ENCODE results near the gene SMARCC1.
"Not testable (repeated sequence)": the region's sequence is repeated elsewhere in the genome, so short reads cannot be mapped to it uniquely, and the experiment has no call there.

SMARCC1 gene

DNA sequence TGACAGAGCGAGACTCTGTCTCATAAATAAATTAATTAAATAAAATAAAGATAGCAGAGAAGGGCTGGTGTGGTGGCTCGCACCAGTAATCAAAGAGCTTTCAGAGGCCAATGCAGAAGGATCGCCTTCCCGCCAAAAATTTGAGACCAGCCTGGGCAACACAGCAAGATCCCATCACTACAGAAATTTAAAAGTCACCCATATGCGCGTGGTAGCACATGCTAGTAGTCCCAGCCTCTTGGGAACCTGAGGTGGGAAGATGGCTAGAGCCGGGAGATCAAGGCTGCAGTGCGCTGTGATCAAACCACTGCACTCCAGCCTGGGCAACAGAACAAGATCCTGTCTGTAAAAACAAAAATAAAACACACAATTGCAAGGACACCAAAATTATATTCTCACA lies 9.6 kb downstream of the SMARCC1 start:
- no peak for FAIRE-seq
- DNase-seq (ENCODE audit: low spot score) = no peak

DNA sequence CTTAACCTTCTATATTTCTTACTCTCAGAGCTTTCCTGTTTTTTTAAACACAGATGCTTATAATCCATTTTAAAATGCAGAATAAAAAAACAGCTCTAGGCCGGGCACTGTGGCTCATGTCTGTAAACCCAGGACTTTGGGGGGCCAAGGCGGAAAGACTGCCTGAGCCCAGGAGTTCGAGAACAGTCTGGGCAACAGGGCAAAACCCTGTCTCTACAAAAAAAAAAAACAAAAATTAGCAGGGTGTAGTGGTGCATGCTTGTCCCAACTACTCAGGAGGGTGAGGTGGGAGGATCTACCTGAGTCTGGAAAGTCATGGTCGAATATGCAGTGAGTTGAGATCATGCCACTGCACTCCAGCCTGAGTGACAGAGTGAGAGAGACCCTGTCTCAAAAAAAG lies 15.5 kb downstream of the SMARCC1 start:
- no peak for FAIRE-seq
- DNase-seq (ENCODE audit: low spot score) = no peak

DNA sequence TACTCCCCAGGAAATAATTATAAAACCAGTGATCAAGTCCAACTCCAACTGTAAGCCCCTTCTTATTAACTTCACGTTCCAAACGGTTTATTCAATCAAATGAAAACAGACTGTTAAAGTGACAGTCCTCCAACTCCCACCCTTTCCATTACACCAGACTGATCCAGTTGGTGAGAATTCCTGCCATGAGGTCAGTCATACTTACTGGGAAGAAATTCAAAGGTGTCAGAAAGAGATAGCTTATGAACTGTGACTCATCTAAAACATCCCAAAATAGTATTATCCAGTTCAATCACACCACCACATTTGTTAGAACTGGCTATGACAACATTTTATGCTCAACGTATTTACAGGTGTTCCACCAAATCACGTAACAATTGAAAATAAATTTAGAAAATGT lies 19.5 kb downstream of the SMARCC1 start:
- no peak for FAIRE-seq

DNA sequence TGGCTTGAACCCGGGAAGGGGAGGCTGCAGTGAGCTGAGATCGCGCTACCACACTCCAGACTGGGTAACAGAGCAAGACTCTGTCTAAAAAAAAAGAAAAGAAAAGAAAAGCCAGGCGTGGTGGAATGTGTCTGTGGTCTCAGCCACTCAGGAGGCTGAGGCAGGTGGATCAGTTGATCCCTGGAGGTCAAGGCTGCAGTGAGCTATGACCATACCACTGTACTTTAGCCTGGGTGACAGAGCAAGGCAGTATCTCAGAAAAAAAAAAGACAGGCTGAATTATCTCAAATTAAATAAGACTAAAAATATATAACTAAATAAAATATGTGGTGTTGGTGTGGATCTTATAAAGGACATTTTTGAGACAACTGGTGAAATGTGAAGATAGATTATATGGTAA lies 20.6 kb downstream of the SMARCC1 start:
- DNase-seq (ENCODE audit: low spot score) (no peak), FAIRE-seq (no peak)

More for the DNA sequence above, 19.5 kb downstream of the SMARCC1 start:
- DNase-seq (ENCODE audit: low spot score) = no peak

DNA sequence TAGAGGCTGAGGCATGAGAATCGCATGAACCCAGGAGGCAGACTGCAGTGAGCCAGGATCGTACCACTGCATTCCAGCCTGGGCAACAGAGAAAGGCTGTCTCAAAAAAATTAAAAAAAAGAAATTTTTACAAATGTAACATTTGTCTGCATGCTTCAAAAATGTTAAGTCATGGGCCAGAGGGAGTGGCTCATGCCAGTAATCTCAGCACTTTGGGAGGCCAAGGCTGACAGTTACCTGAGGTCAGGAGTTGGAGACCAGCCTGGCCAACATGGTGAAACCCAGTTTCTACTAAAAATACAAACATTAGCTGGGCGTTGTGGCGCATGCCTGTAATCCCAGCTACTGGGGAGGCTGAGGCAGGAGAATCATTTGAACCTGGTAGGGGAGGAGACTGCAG lies 21.5 kb downstream of the SMARCC1 start:
- DNase-seq (ENCODE audit: low spot score); FAIRE-seq: not testable (repeated sequence)

DNA sequence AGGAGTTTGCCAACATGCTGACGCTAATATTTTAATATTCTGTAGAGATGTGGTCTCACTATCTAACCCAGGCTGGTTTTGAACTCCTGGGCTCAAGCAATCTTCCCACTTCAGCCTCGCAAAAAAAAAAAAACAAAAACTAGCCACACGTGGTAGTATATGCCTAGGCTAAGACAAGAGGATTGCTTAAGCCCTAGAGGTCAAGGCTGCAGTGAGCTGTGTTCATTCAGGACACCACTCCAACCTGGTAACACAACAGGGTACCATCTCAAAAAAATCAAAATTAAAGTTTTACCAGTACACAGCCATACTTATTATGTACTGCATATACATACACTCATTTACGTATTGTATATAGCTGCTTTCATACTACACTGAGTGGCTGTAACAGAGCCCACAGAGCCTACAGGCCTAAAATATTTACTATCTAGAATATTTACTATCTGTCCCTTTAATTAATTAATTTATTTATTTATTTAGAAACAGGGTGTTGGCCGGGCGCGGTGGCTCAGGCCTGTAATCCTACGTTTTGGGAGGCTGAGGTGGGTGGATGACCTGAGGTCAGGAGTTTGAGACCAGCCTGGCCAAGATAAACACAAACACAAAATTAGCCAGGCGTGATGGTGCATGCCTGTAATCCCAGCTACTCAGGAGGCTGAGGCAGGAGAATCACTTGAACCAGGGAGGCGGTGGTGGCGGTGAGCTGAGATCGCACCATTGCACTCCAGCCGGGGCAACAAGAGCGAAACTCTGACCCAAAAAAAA lies 23.2 kb downstream of the SMARCC1 start:
- FAIRE-seq (no peak), DNase-seq (ENCODE audit: low spot score) (no peak)

DNA sequence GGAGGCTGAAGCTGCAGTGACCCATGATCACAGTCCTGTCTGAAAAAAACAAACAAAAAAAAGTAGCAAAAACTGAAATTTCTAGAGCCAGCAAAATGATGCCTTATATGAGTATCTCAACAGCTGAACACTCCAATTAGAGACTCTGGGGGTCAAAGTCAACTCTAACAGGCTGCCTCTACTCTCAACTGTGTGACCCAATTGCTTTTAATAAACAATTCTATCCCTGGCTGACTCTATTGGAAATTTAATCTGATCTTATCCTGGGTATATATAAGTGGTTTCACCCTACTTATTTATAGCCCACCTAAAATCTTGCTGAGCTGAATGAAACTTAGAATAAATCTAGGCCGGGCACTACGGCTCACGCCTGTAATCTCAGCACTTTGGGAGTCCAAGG lies 29.0 kb downstream of the SMARCC1 start:
- FAIRE-seq (no peak), DNase-seq (ENCODE audit: low spot score) (no peak)

DNA sequence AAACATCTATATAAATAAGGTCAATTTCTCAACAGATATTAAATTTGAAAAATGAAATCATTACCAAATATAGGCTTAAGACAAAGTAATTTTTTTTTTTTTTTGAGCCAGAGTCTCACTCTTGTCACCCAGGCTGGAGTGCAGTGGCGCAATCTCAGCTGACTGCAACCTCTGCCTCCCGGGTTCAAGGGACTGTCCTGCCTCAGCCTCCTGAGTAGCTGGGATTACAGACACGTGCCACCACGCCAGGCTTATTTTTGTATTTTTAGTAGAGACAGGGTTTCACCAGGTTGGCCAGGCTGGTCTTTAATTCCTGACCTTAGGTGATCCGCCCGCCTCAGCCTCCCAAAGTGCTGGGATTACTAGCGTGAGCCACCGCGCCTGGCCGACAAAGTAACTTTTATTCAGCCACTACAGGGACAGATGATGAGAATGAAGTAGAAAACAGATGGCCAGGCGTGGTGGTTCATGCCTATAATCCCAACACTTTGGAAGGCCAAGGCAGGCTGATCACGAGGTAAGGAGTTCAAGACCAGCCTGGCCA lies 30.8 kb downstream of the SMARCC1 start:
- not testable (repeated sequence) for DNase-seq (ENCODE audit: low spot score); FAIRE-seq

DNA sequence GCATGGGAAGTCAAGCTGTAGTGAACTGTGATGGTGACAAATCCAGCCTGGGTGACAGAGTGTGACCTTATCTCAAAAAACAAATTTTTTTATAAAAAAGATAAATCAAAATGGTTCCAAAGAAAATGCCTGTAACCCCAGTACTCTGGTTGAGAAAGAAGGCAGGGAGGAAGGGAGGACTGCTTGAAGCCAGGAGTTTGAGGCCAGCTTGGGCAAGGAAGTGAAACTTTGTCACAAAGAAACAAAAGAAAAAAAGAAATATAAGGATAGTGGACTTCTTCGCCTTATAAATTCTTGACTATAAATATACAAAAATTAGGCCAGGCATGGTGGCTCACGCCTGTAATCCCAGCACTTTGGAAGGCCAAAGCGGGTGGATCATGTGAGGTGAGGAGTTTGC lies 34.1 kb downstream of the SMARCC1 start:
- DNase-seq (ENCODE audit: low spot score) (no peak), FAIRE-seq (no peak)

DNA sequence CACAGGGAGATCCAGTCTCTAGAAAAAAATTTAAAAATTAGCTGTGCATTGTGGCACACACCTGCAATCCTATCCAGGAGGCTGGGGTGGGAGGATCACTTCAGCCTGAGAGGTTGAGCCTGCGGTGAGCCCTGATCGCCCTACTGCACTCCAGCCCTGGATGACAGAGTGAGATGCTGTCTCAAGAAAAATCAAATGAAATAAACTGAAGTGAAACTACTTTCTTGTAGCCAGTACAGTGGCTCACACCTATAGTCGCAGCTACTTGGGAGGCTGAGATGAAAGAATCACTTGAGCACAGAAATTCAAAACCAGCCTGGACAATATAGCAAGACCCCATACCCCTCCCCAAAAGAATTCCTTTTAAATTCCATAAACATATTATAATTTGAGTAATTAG lies 35.4 kb downstream of the SMARCC1 start:
- DNase-seq (ENCODE audit: low spot score) (no peak), FAIRE-seq (no peak)

DNA sequence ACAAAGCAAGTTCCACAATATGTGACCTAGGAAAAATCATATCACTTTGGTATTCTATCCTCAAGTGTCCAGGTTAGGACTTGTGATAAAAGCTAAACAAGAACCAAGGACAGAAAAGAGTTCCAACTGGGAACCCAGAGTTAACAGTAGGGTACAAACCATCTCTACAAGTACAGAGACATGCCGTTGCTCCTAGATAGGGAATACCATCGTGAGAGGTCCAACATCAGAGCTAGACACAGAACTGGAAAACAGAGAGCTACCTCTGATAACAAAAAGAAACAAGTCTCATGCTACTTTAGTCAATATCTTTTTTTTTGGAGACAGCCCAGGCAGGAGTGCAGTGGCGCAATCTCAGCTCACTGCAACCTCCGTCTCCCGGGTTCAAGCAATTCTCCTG lies 37.8 kb downstream of the SMARCC1 start:
- no peak for DNase-seq (ENCODE audit: low spot score)
- FAIRE-seq = no peak

DNA sequence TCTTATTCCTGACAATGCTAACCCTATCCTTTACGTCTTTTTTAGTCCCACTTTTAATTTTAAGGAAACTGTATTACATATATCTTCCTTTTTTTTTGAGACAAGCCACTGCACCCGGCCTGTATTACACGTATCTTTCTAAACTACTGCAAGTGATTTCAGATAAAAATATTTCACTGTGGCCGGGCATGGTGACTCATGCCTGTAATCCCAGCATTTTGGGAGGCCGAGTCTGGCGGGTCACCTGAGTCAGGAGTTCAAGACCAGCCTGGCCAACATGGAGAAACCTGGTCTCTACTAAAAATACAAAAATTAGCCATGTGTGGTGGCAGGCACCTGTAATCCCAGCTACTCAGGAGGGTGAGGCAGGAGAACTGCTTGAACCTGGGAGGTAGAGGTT lies 38.3 kb downstream of the SMARCC1 start:
- DNase-seq (ENCODE audit: low spot score); FAIRE-seq: not testable (repeated sequence)

DNA sequence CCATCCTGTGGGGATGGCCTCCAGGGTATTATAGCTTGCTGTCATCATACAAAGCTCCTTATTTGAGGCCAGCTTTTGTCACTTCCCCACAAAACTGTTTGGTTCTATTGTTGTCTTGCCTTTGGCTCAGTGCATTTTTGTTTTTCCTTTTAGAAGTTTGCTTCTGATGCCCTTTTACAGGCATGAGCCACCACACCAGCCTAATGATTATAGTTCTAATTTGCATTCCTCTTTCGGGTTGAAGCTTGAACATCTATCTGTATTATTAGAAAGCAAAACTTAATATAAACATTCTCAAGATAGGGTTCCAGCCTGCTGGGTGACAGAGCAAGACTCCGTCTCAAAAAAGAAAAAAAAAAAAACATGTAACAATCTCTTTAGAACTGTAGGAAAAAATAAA lies 39.8 kb downstream of the SMARCC1 start:
- DNase-seq (ENCODE audit: low spot score) = no peak
- FAIRE-seq = no peak

DNA sequence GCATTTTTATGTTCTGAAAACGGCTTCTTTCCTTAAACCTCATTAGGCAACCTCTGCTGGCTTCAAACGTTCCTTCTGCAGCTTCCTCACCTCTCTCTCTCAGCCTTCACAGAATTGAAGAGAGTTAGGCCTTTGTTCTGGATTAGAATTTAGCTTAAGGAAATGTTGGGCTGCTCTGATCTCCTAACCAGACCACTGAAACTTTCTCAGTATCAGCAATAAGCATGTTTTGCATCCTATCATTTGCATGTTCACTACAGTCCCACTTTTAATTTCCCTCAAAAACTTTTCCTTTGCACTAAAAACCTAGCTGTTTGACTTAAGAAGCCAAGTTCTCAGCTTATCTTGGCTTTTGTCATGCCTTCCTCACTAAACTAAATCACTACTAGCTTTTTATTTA lies 49.5 kb downstream of the SMARCC1 start:
- FAIRE-seq (no peak), DNase-seq (ENCODE audit: low spot score) (no peak)

DNA sequence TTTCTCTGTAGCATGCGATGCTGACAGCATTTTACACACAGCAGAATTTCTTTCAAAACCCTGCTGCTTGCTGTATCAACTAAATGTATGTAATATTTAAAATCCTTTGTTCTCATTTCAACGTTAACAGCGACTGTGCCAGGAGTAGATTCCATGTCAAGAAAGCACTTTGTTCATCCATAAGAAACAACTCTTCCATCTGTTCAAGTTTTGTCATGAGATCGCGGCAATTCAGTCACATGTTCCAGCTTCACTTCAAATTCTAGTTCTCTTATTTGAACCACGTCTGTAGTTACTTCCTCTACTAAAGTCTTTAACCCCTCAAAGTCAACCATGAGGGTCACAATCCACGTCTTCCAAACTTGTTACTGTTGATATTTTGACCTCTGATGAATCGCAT lies 50.6 kb downstream of the SMARCC1 start:
- no peak for FAIRE-seq
- DNase-seq (ENCODE audit: low spot score) = no peak

DNA sequence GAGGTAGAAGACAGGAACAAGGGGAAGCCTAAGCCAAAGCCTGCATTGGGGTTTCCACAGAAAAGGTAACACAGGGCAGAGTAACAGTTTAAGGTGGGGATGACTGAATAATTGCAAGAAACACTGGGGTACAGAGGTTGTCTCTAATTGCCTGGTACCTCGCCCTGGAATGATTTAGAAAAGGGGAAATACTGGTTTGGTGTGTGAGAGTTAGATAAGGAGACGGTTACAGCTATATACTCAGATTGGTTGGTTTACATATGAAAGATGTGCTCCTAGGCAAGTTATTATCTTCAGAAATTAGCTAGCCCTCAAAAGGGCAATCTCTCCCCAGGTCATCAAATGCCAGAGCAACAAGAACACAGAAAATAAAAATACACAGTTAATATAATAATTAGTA lies 58.8 kb downstream of the SMARCC1 start:
- no peak for DNase-seq (ENCODE audit: low spot score)

DNA sequence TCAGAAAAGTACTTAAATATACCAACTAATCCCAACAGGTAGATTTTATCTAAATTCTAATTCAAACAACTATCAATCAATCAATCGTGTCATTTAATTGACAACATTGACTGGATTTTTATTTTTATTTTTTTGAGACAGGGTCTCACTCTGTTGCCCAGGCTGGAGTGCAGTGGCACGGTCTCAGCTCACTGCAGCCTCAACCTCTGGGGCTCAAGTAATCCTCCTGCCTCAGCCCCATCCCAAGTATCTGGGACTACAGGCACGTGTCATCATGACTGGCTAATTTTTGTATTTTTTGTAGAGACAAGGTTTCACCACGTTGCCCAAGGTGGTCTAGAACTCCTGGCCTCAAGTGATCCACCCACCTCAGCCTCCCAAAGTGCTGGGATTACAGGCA lies 64.2 kb downstream of the SMARCC1 start:
- not testable (repeated sequence) for DNase-seq (ENCODE audit: low spot score); FAIRE-seq

More for the DNA sequence above, 58.8 kb downstream of the SMARCC1 start:
- no peak for FAIRE-seq

DNA sequence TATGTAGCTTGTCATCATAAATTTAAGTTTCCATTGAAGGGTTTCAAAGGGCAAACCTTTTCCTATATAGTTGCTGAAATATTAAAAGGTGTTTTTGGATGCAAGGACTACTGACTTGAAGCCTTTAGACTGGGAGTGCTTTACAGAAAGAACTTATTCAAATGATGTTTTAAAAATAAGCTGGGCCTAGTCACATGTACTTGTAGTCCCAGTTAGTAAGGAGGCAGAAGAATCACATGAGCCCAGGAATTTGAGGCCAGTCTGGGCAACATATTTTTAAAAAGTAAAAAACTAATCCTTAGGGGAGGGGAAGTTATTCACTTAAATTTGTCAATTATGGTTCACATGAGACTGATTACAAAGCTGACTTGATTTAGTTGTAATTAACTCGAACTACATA lies 65.0 kb downstream of the SMARCC1 start:
- DNase-seq (ENCODE audit: low spot score) (no peak), FAIRE-seq (no peak)

DNA sequence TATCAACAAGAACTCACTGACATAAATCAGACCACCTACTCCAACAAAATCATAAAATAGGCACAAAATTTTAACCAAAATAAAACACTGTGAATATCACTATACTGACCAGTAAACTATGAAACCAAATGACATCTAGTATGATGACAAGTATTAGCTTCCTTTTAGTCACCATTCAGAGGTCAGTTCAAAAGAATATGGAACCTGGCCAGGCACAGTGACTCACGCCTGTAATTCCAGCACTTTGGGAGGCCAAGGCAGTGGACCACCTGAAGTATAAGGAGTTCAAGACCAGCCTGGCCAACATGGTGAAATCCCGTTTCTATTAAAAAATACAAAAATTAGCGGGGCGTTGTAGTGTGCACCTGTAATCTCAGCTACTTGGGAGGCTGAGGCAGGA lies 65.8 kb downstream of the SMARCC1 start:
- no peak for DNase-seq (ENCODE audit: low spot score)
- no peak for FAIRE-seq

DNA sequence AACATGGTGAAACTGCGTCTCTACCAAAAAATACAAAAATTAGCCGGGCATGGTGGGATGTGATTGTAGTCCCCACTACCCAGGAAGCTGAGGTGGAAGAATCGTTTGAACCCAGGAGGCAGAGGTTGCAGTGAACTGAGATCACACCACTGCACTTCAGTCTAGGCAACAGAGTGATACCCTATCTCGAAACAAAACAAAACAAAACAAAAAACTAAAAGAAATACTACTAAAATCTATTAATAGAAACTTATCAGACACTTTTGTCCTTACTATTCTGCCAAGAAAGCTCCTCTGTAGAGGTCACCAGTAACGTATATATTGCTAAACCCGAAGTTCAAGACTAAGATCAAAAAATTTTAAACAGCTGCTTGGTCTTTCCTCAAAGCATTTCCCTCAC lies 67.1 kb downstream of the SMARCC1 start:
- no peak for DNase-seq (ENCODE audit: low spot score)
- FAIRE-seq = no peak

DNA sequence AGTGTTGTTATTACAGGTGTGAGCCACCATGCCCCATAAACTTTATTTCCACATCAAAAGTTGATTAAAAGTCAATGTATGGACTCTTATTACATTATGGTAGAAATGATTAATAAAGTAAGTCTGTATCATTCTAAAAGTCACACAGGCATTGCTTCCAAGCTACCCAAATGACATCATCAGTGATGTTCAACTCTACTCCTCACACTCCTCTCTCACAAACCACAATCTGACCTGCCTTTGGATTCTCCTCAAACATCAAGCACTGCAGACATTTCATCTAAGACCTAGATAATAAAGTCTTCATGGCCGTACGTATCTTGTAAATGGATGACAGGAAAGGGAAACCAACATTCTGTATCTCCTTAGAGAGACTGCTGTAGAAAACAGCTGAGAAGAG lies 68.0 kb downstream of the SMARCC1 start:
- FAIRE-seq = no peak
- DNase-seq (ENCODE audit: low spot score) = no peak

DNA sequence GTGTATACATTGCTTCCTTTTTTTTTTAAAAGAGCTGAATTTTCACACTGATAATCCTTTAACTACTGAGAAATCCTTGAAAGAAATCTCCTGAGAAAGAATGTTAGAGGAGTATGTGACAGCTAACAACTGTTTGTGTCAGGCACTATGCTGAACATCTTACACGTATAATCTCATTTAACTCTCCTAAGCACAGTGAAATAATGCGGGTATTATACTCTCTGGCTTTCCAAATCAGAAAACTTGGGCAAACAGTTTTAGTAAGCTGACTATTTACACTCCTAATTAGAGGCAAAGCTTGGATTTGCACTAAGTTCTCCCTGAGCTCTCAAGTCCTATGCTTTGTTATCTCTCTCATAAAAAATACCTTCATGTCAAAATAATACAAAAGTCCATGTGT lies 69.3 kb downstream of the SMARCC1 start:
- DNase-seq (ENCODE audit: low spot score) (no peak), FAIRE-seq (no peak)

DNA sequence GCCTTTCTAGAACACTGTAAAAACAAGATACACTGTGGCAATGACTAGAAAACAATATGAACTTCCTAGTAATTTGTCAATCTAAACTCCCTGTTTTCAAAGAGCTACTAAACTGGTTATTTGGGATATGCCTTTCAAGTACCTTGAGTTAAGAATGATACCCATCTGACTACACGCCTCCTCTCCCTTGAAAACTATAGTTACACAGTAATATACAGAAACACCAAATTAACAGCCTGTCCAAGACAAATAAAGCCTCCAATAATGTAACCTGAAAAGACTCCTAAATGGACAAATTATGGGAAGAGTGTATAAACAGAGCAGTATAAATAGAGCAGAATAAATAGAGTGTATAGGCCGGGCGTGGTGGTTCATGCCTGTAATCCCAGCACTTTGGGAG lies 70.1 kb downstream of the SMARCC1 start:
- DNase-seq (ENCODE audit: low spot score) (no peak), FAIRE-seq (no peak)

Measured in urothelium cell line (cell line).